Measurements from ENCODE around the gene RUSC1.

GRCh38 chr1:155320252-155320651 is 442 bp upstream of the RUSC1 start:
- TF ChIP-seq CTCF (IDR thresholded peaks at IDR 0.05; ENCODE audit: insufficient read depth, low read length, poor library complexity, severe bottlenecking) (no peak), EZH2phosphoT487 (conservative IDR thresholded peaks at IDR 0.05; ENCODE audit: low read length) (no peak)

All from SU-DHL-6 (cell line).